ENCODE results near the gene ACSL6.

ACSL6 gene

GRCh38 chr5:132059696-132060500, 48.4 kb upstream of the ACSL6 start:
- no peaks in the 10 kb centered on the region for H3K9me2 ChIP-seq (replicated peaks; ENCODE audit: low read depth, low read length)
- H3K4me3 ChIP-seq (ENCODE audit: low read length, poor library complexity, severe bottlenecking) = no peak overlapping the region
- no peaks in the 10 kb centered on the region for H4K20me1 ChIP-seq (ENCODE audit: insufficient read depth, low read length, poor library complexity, severe bottlenecking)
- H3K27me3 ChIP-seq (ENCODE audit: insufficient read depth, low read length, poor library complexity, severe bottlenecking) = no peaks in the 10 kb centered on the region
- H3K9me3 ChIP-seq (ENCODE audit: insufficient read depth, low read depth, low read length) = no peaks in the 10 kb centered on the region
- H3K79me2 ChIP-seq (ENCODE audit: insufficient read depth, low read length) = no peaks in the 10 kb centered on the region
- no peak overlapping the region for H3K4me2 ChIP-seq (ENCODE audit: low read depth, low read length, poor library complexity, severe bottlenecking)
- H3F3A ChIP-seq (ENCODE audit: low read depth) = no peaks in the 10 kb centered on the region
- H3K9ac ChIP-seq (ENCODE audit: low read depth, low read length, poor library complexity, severe bottlenecking) = no peak overlapping the region
- H3K36me3 ChIP-seq (ENCODE audit: insufficient read depth, low read length) = no peaks in the 10 kb centered on the region
- no peak overlapping the region for H2AFZ ChIP-seq (ENCODE audit: low read length)
- H3K4me1 ChIP-seq (ENCODE audit: insufficient read depth, low read length, poor library complexity, severe bottlenecking) = peaks cover 24% of the 10 kb centered on the region
- TF ChIP-seq, protein P1, sequence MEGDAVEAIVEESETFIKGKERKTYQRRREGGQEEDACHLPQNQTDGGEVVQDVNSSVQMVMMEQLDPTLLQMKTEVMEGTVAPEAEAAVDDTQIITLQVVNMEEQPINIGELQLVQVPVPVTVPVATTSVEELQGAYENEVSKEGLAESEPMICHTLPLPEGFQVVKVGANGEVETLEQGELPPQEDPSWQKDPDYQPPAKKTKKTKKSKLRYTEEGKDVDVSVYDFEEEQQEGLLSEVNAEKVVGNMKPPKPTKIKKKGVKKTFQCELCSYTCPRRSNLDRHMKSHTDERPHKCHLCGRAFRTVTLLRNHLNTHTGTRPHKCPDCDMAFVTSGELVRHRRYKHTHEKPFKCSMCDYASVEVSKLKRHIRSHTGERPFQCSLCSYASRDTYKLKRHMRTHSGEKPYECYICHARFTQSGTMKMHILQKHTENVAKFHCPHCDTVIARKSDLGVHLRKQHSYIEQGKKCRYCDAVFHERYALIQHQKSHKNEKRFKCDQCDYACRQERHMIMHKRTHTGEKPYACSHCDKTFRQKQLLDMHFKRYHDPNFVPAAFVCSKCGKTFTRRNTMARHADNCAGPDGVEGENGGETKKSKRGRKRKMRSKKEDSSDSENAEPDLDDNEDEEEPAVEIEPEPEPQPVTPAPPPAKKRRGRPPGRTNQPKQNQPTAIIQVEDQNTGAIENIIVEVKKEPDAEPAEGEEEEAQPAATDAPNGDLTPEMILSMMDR (conservative IDR thresholded peaks at IDR 0.05; ENCODE audit: low read length) = no peak
- no peak for TF ChIP-seq EZH2phosphoT487 (IDR thresholded peaks at IDR 0.05; ENCODE audit: borderline replicate concordance)

GRCh38 chr5:132059043-132059695, 47.7 kb upstream of the ACSL6 start:
- Histone ChIP-seq H3K9me2 (replicated peaks; ENCODE audit: low read depth, low read length) (no peaks in the 10 kb centered on the region), H3K27me3 (ENCODE audit: insufficient read depth, low read length, poor library complexity, severe bottlenecking) (no peaks in the 10 kb centered on the region), H3F3A (ENCODE audit: low read depth) (no peaks in the 10 kb centered on the region), H4K20me1 (ENCODE audit: insufficient read depth, low read length, poor library complexity, severe bottlenecking) (no peaks in the 10 kb centered on the region), H3K4me1 (ENCODE audit: insufficient read depth, low read length, poor library complexity, severe bottlenecking) (peaks cover 29% of the 10 kb centered on the region), H3K36me3 (ENCODE audit: insufficient read depth, low read length) (no peaks in the 10 kb centered on the region), H3K9ac (ENCODE audit: low read depth, low read length, poor library complexity, severe bottlenecking) (no peak overlapping the region), H3K4me2 (ENCODE audit: low read depth, low read length, poor library complexity, severe bottlenecking) (no peak overlapping the region), H3K4me3 (ENCODE audit: low read length, poor library complexity, severe bottlenecking) (no peak overlapping the region), H3K9me3 (ENCODE audit: insufficient read depth, low read depth, low read length) (no peaks in the 10 kb centered on the region), H2AFZ (ENCODE audit: low read length) (no peak overlapping the region), H3K79me2 (ENCODE audit: insufficient read depth, low read length) (no peaks in the 10 kb centered on the region)
- TF ChIP-seq, protein P1 (conservative IDR thresholded peaks at IDR 0.05; ENCODE audit: low read length) = no peak
- no peak for TF ChIP-seq EZH2phosphoT487 (IDR thresholded peaks at IDR 0.05; ENCODE audit: borderline replicate concordance)

DNA sequence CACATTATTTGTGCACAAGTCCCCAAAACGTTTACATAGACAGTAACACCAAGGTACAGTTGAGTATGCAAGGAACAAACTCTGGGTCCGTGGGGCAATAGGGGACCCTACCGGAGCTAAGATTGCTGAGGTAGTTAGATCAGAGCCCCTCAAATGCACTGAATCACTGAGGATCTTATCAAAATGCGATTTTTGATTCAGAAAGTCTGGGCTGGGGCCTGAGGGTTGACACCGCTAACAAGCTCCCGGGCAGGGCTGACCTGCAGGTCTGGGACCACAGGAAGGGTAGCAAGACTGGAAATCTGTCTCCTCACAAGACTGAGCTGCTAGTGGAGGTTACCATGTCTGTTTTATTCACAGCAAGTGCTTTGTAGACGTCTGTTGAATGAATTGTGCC, 47.2 kb upstream of the ACSL6 start:
- Histone ChIP-seq H3K9me3 (ENCODE audit: insufficient read depth, low read depth, low read length) (no peaks in the 10 kb centered on the region), H3K4me1 (ENCODE audit: insufficient read depth, low read length, poor library complexity, severe bottlenecking) (peaks cover 29% of the 10 kb centered on the region), H3K27me3 (ENCODE audit: insufficient read depth, low read length, poor library complexity, severe bottlenecking) (no peaks in the 10 kb centered on the region), H3K4me2 (ENCODE audit: low read depth, low read length, poor library complexity, severe bottlenecking) (no peak overlapping the region), H2AFZ (ENCODE audit: low read length) (no peak overlapping the region), H3K4me3 (ENCODE audit: low read length, poor library complexity, severe bottlenecking) (no peak overlapping the region), H3K79me2 (ENCODE audit: insufficient read depth, low read length) (no peaks in the 10 kb centered on the region), H3K9me2 (replicated peaks; ENCODE audit: low read depth, low read length) (no peaks in the 10 kb centered on the region), H3K9ac (ENCODE audit: low read depth, low read length, poor library complexity, severe bottlenecking) (no peak overlapping the region), H4K20me1 (ENCODE audit: insufficient read depth, low read length, poor library complexity, severe bottlenecking) (no peaks in the 10 kb centered on the region), H3F3A (ENCODE audit: low read depth) (no peaks in the 10 kb centered on the region), H3K36me3 (ENCODE audit: insufficient read depth, low read length) (no peaks in the 10 kb centered on the region)
- no peak for TF ChIP-seq EZH2phosphoT487 (IDR thresholded peaks at IDR 0.05; ENCODE audit: borderline replicate concordance)
- TF ChIP-seq, protein P1 (conservative IDR thresholded peaks at IDR 0.05; ENCODE audit: low read length) = no peak

Measured in Loucy (cell line).